ENCODE measurements around the gene BCKDHA.
"Not testable (repeated sequence)": the region's sequence is repeated elsewhere in the genome, so short reads cannot be mapped to it uniquely, and the experiment has no call there.

The BCKDHA gene

DNA sequence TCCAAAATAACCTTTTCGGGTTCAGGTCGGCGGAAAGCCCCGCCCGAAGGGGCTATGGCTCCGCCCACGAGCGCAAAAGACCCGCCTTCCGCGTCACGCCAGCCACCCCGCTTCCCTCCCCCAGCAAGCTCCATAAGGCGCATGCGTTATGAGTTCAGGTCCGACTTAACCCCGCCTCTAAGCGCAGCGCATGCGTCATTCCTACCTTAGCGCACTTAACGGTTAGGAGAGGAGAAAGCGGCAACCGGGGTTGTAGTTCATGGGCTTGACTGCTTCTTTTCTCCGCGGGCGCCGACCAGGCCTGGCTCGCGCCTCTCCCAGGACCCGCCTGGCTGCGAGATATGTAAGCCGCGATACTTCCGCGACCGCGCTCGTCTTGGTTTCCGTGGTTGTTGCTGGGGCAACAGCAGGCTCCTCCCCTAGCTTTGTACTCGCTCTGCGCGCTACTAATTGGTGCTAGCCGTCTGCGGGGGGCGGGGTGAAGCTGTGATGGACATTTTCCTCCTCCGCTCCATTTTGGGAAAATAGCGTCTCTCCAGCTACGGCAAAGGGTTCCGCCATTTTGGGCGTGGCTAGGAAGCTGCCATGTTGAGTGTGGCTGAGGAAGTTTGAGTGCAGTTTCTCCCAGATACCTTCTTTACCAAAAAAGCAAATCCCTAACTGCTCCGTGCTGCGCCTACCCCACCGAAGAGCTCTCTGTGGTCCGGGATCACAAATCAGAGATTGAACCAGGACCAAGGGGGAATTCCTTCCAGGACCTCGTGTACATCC lies 33.7 kb upstream of the BCKDHA start, which contains the start of gene B9D2:
Gene B9D2 (minus strand): TSS at position 397 of the 771 bp plus-strand sequence. CDS start 630 bp downstream, outside the sequence.
- H3K4me3 ChIP-seq (ENCODE audit: low read depth, low read length) = peak within 1 kb of the TSS; percentile 86
- TF ChIP-seq MYC (IDR thresholded peaks at IDR 0.05; ENCODE audit: low read depth, low read length) (peak; percentile 21; the same call in 1 of the 2 replicates), MAX (IDR thresholded peaks at IDR 0.05; ENCODE audit: low read depth, low read length) (peak; percentile 72), POLR2A (IDR thresholded peaks at IDR 0.05; ENCODE audit: extremely low read depth, insufficient read length) (peak; percentile 63)
- TF ChIP-seq, protein P1, sequence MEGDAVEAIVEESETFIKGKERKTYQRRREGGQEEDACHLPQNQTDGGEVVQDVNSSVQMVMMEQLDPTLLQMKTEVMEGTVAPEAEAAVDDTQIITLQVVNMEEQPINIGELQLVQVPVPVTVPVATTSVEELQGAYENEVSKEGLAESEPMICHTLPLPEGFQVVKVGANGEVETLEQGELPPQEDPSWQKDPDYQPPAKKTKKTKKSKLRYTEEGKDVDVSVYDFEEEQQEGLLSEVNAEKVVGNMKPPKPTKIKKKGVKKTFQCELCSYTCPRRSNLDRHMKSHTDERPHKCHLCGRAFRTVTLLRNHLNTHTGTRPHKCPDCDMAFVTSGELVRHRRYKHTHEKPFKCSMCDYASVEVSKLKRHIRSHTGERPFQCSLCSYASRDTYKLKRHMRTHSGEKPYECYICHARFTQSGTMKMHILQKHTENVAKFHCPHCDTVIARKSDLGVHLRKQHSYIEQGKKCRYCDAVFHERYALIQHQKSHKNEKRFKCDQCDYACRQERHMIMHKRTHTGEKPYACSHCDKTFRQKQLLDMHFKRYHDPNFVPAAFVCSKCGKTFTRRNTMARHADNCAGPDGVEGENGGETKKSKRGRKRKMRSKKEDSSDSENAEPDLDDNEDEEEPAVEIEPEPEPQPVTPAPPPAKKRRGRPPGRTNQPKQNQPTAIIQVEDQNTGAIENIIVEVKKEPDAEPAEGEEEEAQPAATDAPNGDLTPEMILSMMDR (IDR thresholded peaks at IDR 0.05; ENCODE audit: low read depth, low read length) = no peak

GRCh38 chr19:41364524-41365391 lies 32.9 kb upstream of the BCKDHA start:
- TF ChIP-seq, protein P1 (IDR thresholded peaks at IDR 0.05; ENCODE audit: low read depth, low read length) = no peak
- TF ChIP-seq MYC (IDR thresholded peaks at IDR 0.05; ENCODE audit: low read depth, low read length) = no peak
- no peak for TF ChIP-seq MAX (IDR thresholded peaks at IDR 0.05; ENCODE audit: low read depth, low read length)
- TF ChIP-seq POLR2A (IDR thresholded peaks at IDR 0.05; ENCODE audit: extremely low read depth, insufficient read length) = no peak
- DNase-seq (ENCODE audit: low read depth) = peak; percentile 63

More for the DNA sequence above, 33.7 kb upstream of the BCKDHA start, which contains the start of gene B9D2:
- peak; percentile 94 for DNase-seq (ENCODE audit: low read depth)

DNA sequence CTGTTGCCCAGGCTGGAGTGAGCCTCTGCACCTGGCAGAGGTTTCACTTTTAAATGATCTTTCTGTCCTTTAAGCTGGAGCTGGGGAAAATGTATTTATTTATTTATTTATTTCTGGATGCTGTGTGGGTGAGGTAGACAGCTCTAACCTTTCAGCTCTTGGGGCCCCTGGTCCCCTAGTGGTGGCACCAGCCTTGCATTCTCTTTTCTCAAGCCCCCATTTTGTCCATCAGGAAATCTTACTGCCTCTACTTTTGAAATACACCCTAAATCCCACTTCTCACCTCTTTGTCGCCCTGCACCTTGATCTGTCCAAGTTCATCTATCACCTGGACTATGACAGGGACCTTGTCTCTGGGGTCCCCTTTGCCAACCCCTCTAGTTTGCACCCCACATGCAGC lies 31.5 kb upstream of the BCKDHA start:
- TF ChIP-seq MAX (IDR thresholded peaks at IDR 0.05; ENCODE audit: low read depth, low read length) (no peak), MYC (IDR thresholded peaks at IDR 0.05; ENCODE audit: low read depth, low read length) (no peak), POLR2A (IDR thresholded peaks at IDR 0.05; ENCODE audit: extremely low read depth, insufficient read length) (no peak)
- TF ChIP-seq, protein P1 (IDR thresholded peaks at IDR 0.05; ENCODE audit: low read depth, low read length) = peak; percentile 19
- H3K4me3 ChIP-seq (ENCODE audit: low read depth, low read length) = no peak overlapping the region
- DNase-seq (ENCODE audit: low read depth) = no peak

More at GRCh38 chr19:41364524-41365391, 32.9 kb upstream of the BCKDHA start:
- peak overlapping the region; percentile 86 for H3K4me3 ChIP-seq (ENCODE audit: low read depth, low read length)

GRCh38 chr19:41367848-41368301 lies 29.7 kb upstream of the BCKDHA start:
- TF ChIP-seq POLR2A (IDR thresholded peaks at IDR 0.05; ENCODE audit: extremely low read depth, insufficient read length) = no peak
- no peak for TF ChIP-seq MYC (IDR thresholded peaks at IDR 0.05; ENCODE audit: low read depth, low read length)
- TF ChIP-seq MAX (IDR thresholded peaks at IDR 0.05; ENCODE audit: low read depth, low read length) = no peak
- TF ChIP-seq, protein P1 (IDR thresholded peaks at IDR 0.05; ENCODE audit: low read depth, low read length) = no peak
- no peak overlapping the region for H3K4me3 ChIP-seq (ENCODE audit: low read depth, low read length)
- DNase-seq (ENCODE audit: low read depth) = peak; percentile 83

DNA sequence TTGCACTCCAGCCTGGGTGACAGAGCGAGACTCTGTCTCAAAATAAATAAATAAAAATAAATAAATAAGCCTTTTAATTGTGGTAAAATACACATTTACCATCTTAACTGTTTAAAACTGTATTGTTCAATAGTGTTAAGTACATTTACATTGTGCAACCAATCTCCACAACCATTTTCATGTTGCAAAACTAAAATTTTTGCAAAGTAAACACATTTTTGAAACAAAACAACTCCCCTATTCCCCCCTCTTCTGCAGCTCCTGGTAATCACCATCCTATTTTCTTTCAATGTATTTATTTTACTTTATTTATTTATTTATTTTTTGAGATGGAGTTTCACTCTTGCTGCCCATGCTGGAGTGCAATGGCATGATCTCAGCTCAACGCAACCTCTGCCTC lies 27.8 kb upstream of the BCKDHA start:
- TF ChIP-seq MAX (IDR thresholded peaks at IDR 0.05; ENCODE audit: low read depth, low read length) = no peak
- no peak for TF ChIP-seq POLR2A (IDR thresholded peaks at IDR 0.05; ENCODE audit: extremely low read depth, insufficient read length)
- no peak for TF ChIP-seq MYC (IDR thresholded peaks at IDR 0.05; ENCODE audit: low read depth, low read length)
- TF ChIP-seq, protein P1 (IDR thresholded peaks at IDR 0.05; ENCODE audit: low read depth, low read length) = no peak
- no peak for DNase-seq (ENCODE audit: low read depth)

DNA sequence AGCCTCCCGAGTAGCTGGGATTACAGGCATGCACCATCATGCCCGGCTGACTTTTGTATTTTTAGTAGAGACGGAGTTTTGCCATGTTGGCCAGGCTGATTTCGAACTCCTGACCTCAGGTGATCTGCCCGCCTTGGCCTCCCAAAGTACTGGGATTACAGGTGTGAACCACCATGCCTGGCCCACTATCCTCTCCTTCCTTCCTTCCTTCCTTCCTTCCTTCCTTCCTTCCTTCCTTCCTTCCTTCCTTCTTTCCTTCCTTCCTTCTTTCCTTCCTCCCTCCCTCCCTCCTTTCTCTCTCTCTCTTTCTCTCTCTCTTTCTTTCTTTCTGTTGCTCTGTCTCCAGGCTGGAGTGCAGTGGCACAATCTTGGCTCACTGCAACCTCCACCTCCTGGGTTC lies 26.5 kb upstream of the BCKDHA start:
- H3K4me3 ChIP-seq (ENCODE audit: low read depth, low read length); DNase-seq (ENCODE audit: low read depth): not testable (repeated sequence)

More for the DNA sequence above, 27.8 kb upstream of the BCKDHA start:
- H3K4me3 ChIP-seq (ENCODE audit: low read depth, low read length) = no peak overlapping the region
